GM12878 (cell line): Measurements from ENCODE around the gene ZYX. TPM values are rescaled to one million over a fixed set of nuclear protein-coding genes. Genes with fewer than 3 reads are reported as not detected.

Experiments used
- ATAC-seq: fragments of 200-7000 bp; cut with Tn5 transposase; 3 replicates; pipeline ENCODE4 v1.9.1; 2020; ENCODE audit warnings: mild to moderate bottlenecking, moderate library complexity
- BruUV-seq: library from RNA; stranded (reverse); fragments of 400-500 nt; replicated peaks from 2 replicates; lab custom pipeline; 2021; lab: Mats Ljungman, UMichigan
- CTCF ChIA-PET: fragments of 300-600 bp; sonication (Branson Sonifier 250); formaldehyde crosslinking; extraction: SDS; loops from one replicate; lab custom pipeline; 2021; ENCODE audit warnings: inconsistent platforms; lab: Yijun Ruan, JAX
- POLR2A ChIA-PET: fragments of 350-600 bp; formaldehyde crosslinking; extraction: SDS; loops from one replicate; lab custom pipeline; 2021; ENCODE audit warnings: inconsistent platforms; lab: Charles Lee
- RAD21 ChIA-PET: fragments of 300-600 bp; sonication (Branson Sonifier 250); formaldehyde crosslinking; loops from one replicate; lab custom pipeline; 2023; ENCODE audit warnings: antibody characterized with exemption; ENCODE audit not compliant: unreplicated experiment; lab: Charles Lee
- SMC1A ChIA-PET: fragments of 300-600 bp; sonication (Branson Sonifier 250); formaldehyde crosslinking; loops from one replicate; lab custom pipeline; 2023; ENCODE audit not compliant: unreplicated experiment, uncharacterized antibody; lab: Charles Lee
- DNase-seq: peaks from one replicate; pipeline ENCODE4 v3.0.0-alpha.2; 2011; ENCODE audit warnings: low read depth, low spot score
- FAIRE-seq: peaks from 3 replicates; lab custom pipeline; 2011; peaks lifted over from hg19 to GRCh38; lab: Jason Lieb, UNC
- H2AFZ ChIP-seq: 2 replicates; pipeline ENCODE4 v1.6.0; 2011; ENCODE audit warnings: low read depth, low read length, control low read depth; ENCODE audit not compliant: control insufficient read depth
- H3K27ac ChIP-seq: 2 replicates; pipeline ENCODE4 v1.5.1; 2011; ENCODE audit warnings: control low read depth; ENCODE audit not compliant: control insufficient read depth, insufficient read depth
- H3K27me3 ChIP-seq, 2 experiments: replicated peaks in 1 of 2; 2 replicates each; pipeline versions ENCODE4 v1.6.0 to v1.6.1; 2011; ENCODE audit warnings: low read length in 1 of 2; ENCODE audit not compliant: control insufficient read depth in 2 of 2, insufficient read depth in 2 of 2
- H3K36me3 ChIP-seq, 2 experiments: 2 replicates each; pipeline ENCODE4 v1.5.1; 2011; ENCODE audit warnings: low read length in 1 of 2; ENCODE audit not compliant: control insufficient read depth in 2 of 2, insufficient read depth in 2 of 2
- H3K4me1 ChIP-seq: 2 replicates; pipeline ENCODE4 v1.6.1; 2011; ENCODE audit warnings: mild to moderate bottlenecking, low read length, moderate library complexity, mixed read lengths; ENCODE audit not compliant: control insufficient read depth, insufficient read depth
- H3K4me2 ChIP-seq: 2 replicates; pipeline ENCODE4 v1.6.0; 2011; ENCODE audit warnings: control low read depth; ENCODE audit not compliant: control insufficient read depth, insufficient read depth
- H3K4me3 ChIP-seq: fragments of 200-600 bp; sonication (generic); 2 replicates; pipeline ENCODE4 v1.5.1; 2016
- H3K79me2 ChIP-seq: 2 replicates; pipeline ENCODE4 v1.6.0; 2011; ENCODE audit warnings: low read length; ENCODE audit not compliant: control insufficient read depth, insufficient read depth
- H3K9ac ChIP-seq: 2 replicates; pipeline ENCODE4 v1.8.0; 2011; ENCODE audit warnings: low read length, control low read depth, mixed read lengths; ENCODE audit not compliant: control insufficient read depth, insufficient read depth
- H3K9me3 ChIP-seq: replicated peaks from 3 replicates; pipeline ENCODE4 v1.5.1; 2011; ENCODE audit warnings: mild to moderate bottlenecking, low read length; ENCODE audit not compliant: control insufficient read depth, insufficient read depth
- H4K20me1 ChIP-seq: 2 replicates; pipeline ENCODE4 v1.6.0; 2011; ENCODE audit not compliant: control insufficient read depth, insufficient read depth
- CBFB ChIP-seq: IDR thresholded peaks from 2 replicates; pipeline ENCODE4 v1.6.1; 2016; ENCODE audit warnings: antibody characterized with exemption, low read depth
- EED ChIP-seq: sonication (generic); IDR thresholded peaks from 2 replicates; pipeline ENCODE4 v1.6.1; 2016; ENCODE audit warnings: antibody characterized with exemption, low read depth
- ETV6 ChIP-seq, 2 experiments: fragments of 450-650 bp in 1 of 2; IDR thresholded peaks in 1 of 2; conservative IDR thresholded peaks in 1 of 2; 2 replicates each; pipeline ENCODE4 v1.6.1; 2014; ENCODE audit warnings: antibody characterized with exemption in 1 of 2, borderline replicate concordance in 1 of 2, low read depth in 1 of 2, mild to moderate bottlenecking in 1 of 2, moderate library complexity in 1 of 2
- SUPT20H ChIP-seq: IDR thresholded peaks from 2 replicates; pipeline ENCODE4 v1.6.1; 2011; ENCODE audit warnings: low read depth, mild to moderate bottlenecking, low read length, moderate library complexity, borderline replicate concordance; ENCODE audit not compliant: control insufficient read depth
- TARDBP ChIP-seq: IDR thresholded peaks from 2 replicates; pipeline ENCODE4 v1.6.1; 2016; ENCODE audit warnings: borderline replicate concordance
- ZNF622 ChIP-seq: fragments of 450-650 bp; IDR thresholded peaks from 2 replicates; pipeline ENCODE4 v1.6.1; 2017; ENCODE audit warnings: mild to moderate bottlenecking, inconsistent platforms
- WGBS: methylation state at CpG from one replicate; pipeline ENCODE4 v1.1.6; 2016; ENCODE audit warnings: low lambda C conversion rate; ENCODE audit not compliant: insufficient replicate concordance, insufficient coverage; ENCODE audit errors: missing lambda C conversion rate; 5-methylcytosine and 5-hydroxymethylcytosine counted together
- in situ Hi-C: fragments of 300-500 bp; cut with MboI; formaldehyde crosslinking; loops from 9 replicates; pipeline ENCODE4 v1.14.3; 2018; ENCODE audit warnings: mixed read lengths
- intact Hi-C: fragments of 100-400 bp; cut with micrococcal nuclease; formaldehyde crosslinking; loops from one replicate; pipeline ENCODE4 v1.14.2; 2022; ENCODE audit not compliant: unreplicated experiment
- polyA plus RNA-seq, 11 experiments: library from polyadenylated mRNA; depleted of rRNA in 4 of 11; unstranded in 6 of 11; stranded (reverse) in 5 of 11; fragments of >200 nt; fragmentation: Nextera tagmentation in 4 of 11; fragmentation: Illumina TruSeq in 1 of 11; extraction: Ambion mirVana in 4 of 11; extraction: Trizol in 1 of 11; gene quantifications; 1 replicate in 1 of 11; 2 replicates in 10 of 11; pipeline versions ENCODE4 v1.2.1 to v1.2.3, GENCODE V29; 2011 to 2016; ENCODE audit warnings: inconsistent platforms in 2 of 11, missing spikeins in 2 of 11, low read depth in 1 of 11
- total RNA-seq, 4 experiments: library from RNA; depleted of rRNA in 3 of 4; stranded (reverse); fragments of >200 nt in 3 of 4; fragmentation: Illumina TruSeq in 1 of 4; extraction: Trizol in 1 of 4; gene quantifications; 2 replicates each; pipeline versions ENCODE4 v1.2.1 to v1.2.3, GENCODE V29; 2013 to 2021
- TF ChIP-seq, protein P1 (sequence below): fragments of 450-650 bp; IDR thresholded peaks from 2 replicates; pipeline ENCODE4 v1.6.1; 2017; ENCODE audit warnings: low read depth, mild to moderate bottlenecking, moderate library complexity

Gene ZYX
- total and polyA plus RNA-seq, 10 of the 15 experiments (the other 5 are each of a cell fraction or from before 2014, with no cell fraction given): 2.1 to 100 (median 27.6) TPM

GRCh38 chr7:143351060-143351459 lies 30.1 kb upstream of the ZYX start:
- Histone ChIP-seq H3K9me3 (no peaks in the 10 kb centered on the region), H3K27ac (no peak overlapping the region), H4K20me1 (no peaks in the 10 kb centered on the region), H3K4me1 (no peaks in the 10 kb centered on the region), H3K36me3 (no peaks in the 10 kb centered on the region), H3K27me3 (peaks cover 3% of the 10 kb centered on the region in 2 experiments; a peak in 3 of 4 replicates)
- no peak for DNase-seq
- in situ Hi-C loops: no loop called here
- RAD21 ChIA-PET: no interaction called here
- BruUV-seq: no TSS peak
- intact Hi-C loops: no loop called here
- no peak for TF ChIP-seq SUPT20H
- no peak for TF ChIP-seq ZNF622
- no peak for TF ChIP-seq EED
- TF ChIP-seq, all 136 proteins: peak for 0
- WGBS: 63% methylated on average over 5 of the region's 5 CpGs
- CTCF ChIA-PET: no interaction called here
- Histone ChIP-seq H3K4me3 (no peak overlapping the region), H3K79me2 (no peaks in the 10 kb centered on the region), H2AFZ (no peak overlapping the region), H3K4me2 (no peak overlapping the region), H3K9ac (no peak overlapping the region)
- POLR2A ChIA-PET: no interaction called here
- FAIRE-seq (no peak), ATAC-seq (no peak)
- SMC1A ChIA-PET: no interaction called here

GRCh38 chr7:143351574-143351973 lies 29.6 kb upstream of the ZYX start:
- ChIA-PET SMC1A (no interaction called here), POLR2A (no interaction called here), RAD21 (no interaction called here), CTCF (no interaction called here)
- intact Hi-C loops: no loop called here
- Histone ChIP-seq H3K36me3 (no peaks in the 10 kb centered on the region), H3K9ac (no peak overlapping the region), H3K9me3 (no peaks in the 10 kb centered on the region), H3K4me2 (no peak overlapping the region), H2AFZ (no peak overlapping the region), H3K4me1 (no peaks in the 10 kb centered on the region), H3K79me2 (no peaks in the 10 kb centered on the region), H4K20me1 (no peaks in the 10 kb centered on the region), H3K27me3 (peaks cover 3 to 5% of the 10 kb centered on the region in 2 experiments; a peak in 3 of 4 replicates), H3K27ac (no peak overlapping the region), H3K4me3 (no peak overlapping the region)
- no TSS peak for BruUV-seq
- in situ Hi-C loops: no loop called here
- ATAC-seq (no peak), DNase-seq (no peak), FAIRE-seq (no peak)
- WGBS: 52% methylated on average over 9 of the region's 9 CpGs
- TF ChIP-seq TARDBP (no peak), CBFB (no peak), ETV6 (conservative IDR thresholded peaks at IDR 0.05 in 1 of 2, IDR thresholded peaks at IDR 0.05 in 1 of 2; ENCODE audit: borderline replicate concordance in 1 of 2, low read depth in 1 of 2) (no peak)
- TF ChIP-seq, protein P1, sequence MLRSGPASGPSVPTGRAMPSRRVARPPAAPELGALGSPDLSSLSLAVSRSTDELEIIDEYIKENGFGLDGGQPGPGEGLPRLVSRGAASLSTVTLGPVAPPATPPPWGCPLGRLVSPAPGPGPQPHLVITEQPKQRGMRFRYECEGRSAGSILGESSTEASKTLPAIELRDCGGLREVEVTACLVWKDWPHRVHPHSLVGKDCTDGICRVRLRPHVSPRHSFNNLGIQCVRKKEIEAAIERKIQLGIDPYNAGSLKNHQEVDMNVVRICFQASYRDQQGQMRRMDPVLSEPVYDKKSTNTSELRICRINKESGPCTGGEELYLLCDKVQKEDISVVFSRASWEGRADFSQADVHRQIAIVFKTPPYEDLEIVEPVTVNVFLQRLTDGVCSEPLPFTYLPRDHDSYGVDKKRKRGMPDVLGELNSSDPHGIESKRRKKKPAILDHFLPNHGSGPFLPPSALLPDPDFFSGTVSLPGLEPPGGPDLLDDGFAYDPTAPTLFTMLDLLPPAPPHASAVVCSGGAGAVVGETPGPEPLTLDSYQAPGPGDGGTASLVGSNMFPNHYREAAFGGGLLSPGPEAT: no peak
